Hepatocyte (in vitro differentiated cells): ENCODE data around the gene MORN2.

ENCODE experiments used
- EZH2 ChIP-seq: fragments of 200-600 bp; sonication (generic); IDR thresholded peaks from 2 replicates; pipeline ENCODE4 v1.6.1; 2016; ENCODE audit warnings: antibody characterized with exemption, mild to moderate bottlenecking, borderline replicate concordance
- EZH2phosphoT487 ChIP-seq: fragments of 200-600 bp; sonication (generic); IDR thresholded peaks from one replicate; pipeline ENCODE4 v1.6.1; 2018; ENCODE audit warnings: antibody characterized with exemption, mild to moderate bottlenecking, low read depth, moderate library complexity; ENCODE audit not compliant: unreplicated experiment, severe bottlenecking
- TF ChIP-seq, protein P1 (sequence below): fragments of 200-600 bp; sonication (generic); IDR thresholded peaks from 2 replicates; pipeline ENCODE4 v1.5.1; 2016; ENCODE audit warnings: antibody characterized with exemption, mild to moderate bottlenecking; ENCODE audit not compliant: poor library complexity

DNA sequence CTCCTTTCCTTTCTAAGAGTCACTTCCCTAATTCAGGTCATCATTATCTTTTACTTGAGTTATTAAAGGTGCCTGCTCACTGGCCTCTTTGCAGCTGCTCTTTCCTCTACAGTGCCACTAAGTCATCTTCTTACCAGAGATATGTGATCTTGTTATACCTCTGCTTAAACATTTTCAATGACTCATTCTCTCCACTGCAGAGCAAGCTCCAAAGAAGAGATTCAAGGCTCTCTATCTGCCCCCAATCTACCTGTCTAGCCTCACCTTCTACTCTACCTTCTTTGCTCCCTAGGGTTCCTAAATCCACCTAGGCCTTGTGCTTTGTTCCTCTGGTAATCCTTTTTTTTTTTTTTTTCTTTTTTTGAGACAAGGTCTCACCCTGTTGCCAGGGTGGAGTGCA lies 17.0 kb downstream of the MORN2 start:
- TF ChIP-seq EZH2phosphoT487 (no peak), EZH2 (no peak)
- TF ChIP-seq, protein P1, sequence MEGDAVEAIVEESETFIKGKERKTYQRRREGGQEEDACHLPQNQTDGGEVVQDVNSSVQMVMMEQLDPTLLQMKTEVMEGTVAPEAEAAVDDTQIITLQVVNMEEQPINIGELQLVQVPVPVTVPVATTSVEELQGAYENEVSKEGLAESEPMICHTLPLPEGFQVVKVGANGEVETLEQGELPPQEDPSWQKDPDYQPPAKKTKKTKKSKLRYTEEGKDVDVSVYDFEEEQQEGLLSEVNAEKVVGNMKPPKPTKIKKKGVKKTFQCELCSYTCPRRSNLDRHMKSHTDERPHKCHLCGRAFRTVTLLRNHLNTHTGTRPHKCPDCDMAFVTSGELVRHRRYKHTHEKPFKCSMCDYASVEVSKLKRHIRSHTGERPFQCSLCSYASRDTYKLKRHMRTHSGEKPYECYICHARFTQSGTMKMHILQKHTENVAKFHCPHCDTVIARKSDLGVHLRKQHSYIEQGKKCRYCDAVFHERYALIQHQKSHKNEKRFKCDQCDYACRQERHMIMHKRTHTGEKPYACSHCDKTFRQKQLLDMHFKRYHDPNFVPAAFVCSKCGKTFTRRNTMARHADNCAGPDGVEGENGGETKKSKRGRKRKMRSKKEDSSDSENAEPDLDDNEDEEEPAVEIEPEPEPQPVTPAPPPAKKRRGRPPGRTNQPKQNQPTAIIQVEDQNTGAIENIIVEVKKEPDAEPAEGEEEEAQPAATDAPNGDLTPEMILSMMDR: no peak
